D721Med (cell line): ENCODE data around the gene NR5A2.

Experiments used
- DNase-seq: peaks from one replicate; pipeline ENCODE4 v3.0.0; 2011; ENCODE audit warnings: low spot score; ENCODE audit not compliant: insufficient read length
- FAIRE-seq: peaks from 2 replicates; lab custom pipeline; 2011; peaks lifted over from hg19 to GRCh38; lab: Jason Lieb, UNC
- TF ChIP-seq, protein P1 (sequence below): IDR thresholded peaks from 2 replicates; pipeline ENCODE4 v1.5.1; 2012; ENCODE audit warnings: mild to moderate bottlenecking, control low read depth; ENCODE audit not compliant: insufficient read depth; ENCODE audit errors: missing control alignments

Gene NR5A2

GRCh38 chr1:200048244-200048643 is 20.7 kb downstream of the NR5A2 start:
- DNase-seq (no peak), FAIRE-seq (no peak)
- TF ChIP-seq, protein P1, sequence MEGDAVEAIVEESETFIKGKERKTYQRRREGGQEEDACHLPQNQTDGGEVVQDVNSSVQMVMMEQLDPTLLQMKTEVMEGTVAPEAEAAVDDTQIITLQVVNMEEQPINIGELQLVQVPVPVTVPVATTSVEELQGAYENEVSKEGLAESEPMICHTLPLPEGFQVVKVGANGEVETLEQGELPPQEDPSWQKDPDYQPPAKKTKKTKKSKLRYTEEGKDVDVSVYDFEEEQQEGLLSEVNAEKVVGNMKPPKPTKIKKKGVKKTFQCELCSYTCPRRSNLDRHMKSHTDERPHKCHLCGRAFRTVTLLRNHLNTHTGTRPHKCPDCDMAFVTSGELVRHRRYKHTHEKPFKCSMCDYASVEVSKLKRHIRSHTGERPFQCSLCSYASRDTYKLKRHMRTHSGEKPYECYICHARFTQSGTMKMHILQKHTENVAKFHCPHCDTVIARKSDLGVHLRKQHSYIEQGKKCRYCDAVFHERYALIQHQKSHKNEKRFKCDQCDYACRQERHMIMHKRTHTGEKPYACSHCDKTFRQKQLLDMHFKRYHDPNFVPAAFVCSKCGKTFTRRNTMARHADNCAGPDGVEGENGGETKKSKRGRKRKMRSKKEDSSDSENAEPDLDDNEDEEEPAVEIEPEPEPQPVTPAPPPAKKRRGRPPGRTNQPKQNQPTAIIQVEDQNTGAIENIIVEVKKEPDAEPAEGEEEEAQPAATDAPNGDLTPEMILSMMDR = no peak

DNA sequence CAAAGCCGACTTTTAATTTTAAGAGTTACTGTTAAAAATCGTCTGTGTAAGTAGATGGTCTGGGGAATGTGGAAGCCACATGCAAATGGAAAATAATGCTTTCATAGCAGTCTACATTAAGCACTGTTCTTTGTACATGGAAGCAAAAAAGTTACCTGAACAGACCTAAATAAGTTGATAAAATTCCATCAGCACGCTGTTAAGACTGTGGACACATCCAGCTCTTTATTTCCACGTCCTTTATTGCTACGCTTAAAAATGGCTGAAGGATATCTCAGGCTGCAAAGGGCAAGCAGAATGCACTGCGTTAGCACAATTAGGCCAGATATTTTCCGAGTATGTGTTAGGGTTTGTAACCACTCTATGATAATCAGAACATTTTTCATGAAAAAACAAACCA is 22.3 kb downstream of the NR5A2 start:
- no peak for DNase-seq
- TF ChIP-seq, protein P1 = no peak
- peak; percentile 51 for FAIRE-seq

DNA sequence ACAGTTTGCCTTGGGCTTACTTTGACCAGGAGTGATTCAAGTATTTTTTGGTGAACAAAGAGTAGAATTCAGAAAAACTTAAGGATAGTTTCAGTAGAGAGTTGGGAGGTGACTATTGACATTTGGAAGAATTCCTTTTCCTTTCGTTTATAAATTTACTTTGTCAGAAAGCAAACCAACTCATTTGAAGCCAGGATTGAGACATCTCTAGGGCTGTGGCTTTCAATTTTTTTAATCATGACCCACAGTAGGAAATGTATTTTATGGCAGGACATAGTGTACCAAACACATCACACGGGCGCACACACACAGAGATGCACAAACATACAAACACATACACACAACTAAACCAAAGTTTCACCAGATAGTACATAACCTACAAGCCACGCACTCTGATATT is 24.1 kb downstream of the NR5A2 start:
- no peak for DNase-seq
- no peak for FAIRE-seq
- TF ChIP-seq, protein P1 = no peak

DNA sequence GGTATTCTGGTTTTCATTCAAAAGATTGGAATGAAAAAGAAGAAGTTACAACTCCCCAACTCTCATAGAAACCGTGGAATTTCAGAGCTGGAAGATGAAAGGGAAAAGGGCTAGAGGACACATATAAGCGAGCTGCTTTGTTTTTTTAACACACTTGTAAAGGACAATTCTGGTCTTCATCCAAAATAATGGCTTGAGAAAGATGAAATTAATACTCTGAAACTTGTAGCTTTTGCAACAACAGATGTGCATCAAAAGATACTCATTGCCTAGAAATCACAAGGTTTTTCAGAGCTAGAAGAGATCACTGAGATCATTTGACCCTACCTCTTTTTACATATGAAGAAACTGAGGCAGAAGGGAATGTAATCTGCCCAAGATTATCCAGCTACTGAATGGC is 25.6 kb downstream of the NR5A2 start:
- DNase-seq = no peak
- no peak for FAIRE-seq
- TF ChIP-seq, protein P1 = no peak

GRCh38 chr1:200053646-200054045 is 26.1 kb downstream of the NR5A2 start:
- TF ChIP-seq, protein P1 = no peak
- DNase-seq = no peak
- FAIRE-seq = no peak

- no peak for FAIRE-seq
- TF ChIP-seq, protein P1 = no peak
These were observed 30.8 kb downstream of the NR5A2 start for GRCh38 chr1:200058341-200058740.

DNA sequence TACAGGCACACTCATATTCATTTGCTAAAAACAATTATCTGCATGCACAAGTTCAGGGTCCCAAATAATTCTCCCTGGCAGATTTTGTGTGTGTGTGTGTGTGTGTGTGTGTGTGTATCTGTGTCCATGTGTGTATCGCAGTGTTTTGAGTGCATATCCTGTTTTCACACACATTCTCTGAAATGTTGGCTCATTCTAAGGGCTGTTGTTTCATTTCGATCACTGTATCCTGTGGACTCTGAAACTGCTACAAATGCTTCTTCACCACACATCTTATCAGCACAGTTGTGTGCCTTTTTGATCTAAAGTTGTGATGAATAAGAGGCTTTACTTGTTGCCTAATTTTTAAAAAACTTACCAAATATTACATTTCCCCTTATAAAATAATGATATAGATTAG is 34.6 kb downstream of the NR5A2 start:
- FAIRE-seq (no peak), DNase-seq (no peak)
- TF ChIP-seq, protein P1 = no peak

More at GRCh38 chr1:200058341-200058740, 30.8 kb downstream of the NR5A2 start:
- no peak for DNase-seq
